HG03066 (cell line): ENCODE measurements around the gene TRERF1.
A peak's percentile ranks its signal among the peaks of the same experiment; 100 is the strongest.

Experiments
- ATAC-seq: cut with Tn5 transposase; IDR thresholded peaks from one replicate; pipeline ENCODE4 v1.9.1; 2021; ENCODE audit warnings: low read depth; ENCODE audit not compliant: unreplicated experiment

Gene TRERF1

GRCh38 chr6:42400061-42400760, 51.5 kb downstream of the TRERF1 start:
- no peak for ATAC-seq

GRCh38 chr6:42396720-42397119, 55.0 kb downstream of the TRERF1 start:
- no peak for ATAC-seq

GRCh38 chr6:42394881-42395620, 56.7 kb downstream of the TRERF1 start:
- ATAC-seq, result no peak

- no peak for ATAC-seq
Observed at GRCh38 chr6:42394151-42394550, 57.6 kb downstream of the TRERF1 start.

GRCh38 chr6:42393339-42393738, 58.4 kb downstream of the TRERF1 start:
- no peak for ATAC-seq

- no peak for ATAC-seq
Observed at GRCh38 chr6:42392833-42393232, 58.9 kb downstream of the TRERF1 start.

- ATAC-seq, result no peak
Observed at GRCh38 chr6:42391441-42391840, 60.3 kb downstream of the TRERF1 start.

- peak; percentile 50 for ATAC-seq
Observed at GRCh38 chr6:42390228-42390934, 61.3 kb downstream of the TRERF1 start.

- peak; percentile 6 for ATAC-seq
Observed at GRCh38 chr6:42389736-42390135, 62.0 kb downstream of the TRERF1 start.

- no peak for ATAC-seq
Observed at GRCh38 chr6:42388046-42388445, 63.7 kb downstream of the TRERF1 start.

- no peak for ATAC-seq
Observed at GRCh38 chr6:42387336-42387735, 64.4 kb downstream of the TRERF1 start.

- ATAC-seq, result no peak
Observed at GRCh38 chr6:42385339-42385738, 66.4 kb downstream of the TRERF1 start.

GRCh38 chr6:42383421-42384205, 68.1 kb downstream of the TRERF1 start:
- ATAC-seq, result no peak

- no peak for ATAC-seq
Observed at GRCh38 chr6:42381850-42382249, 69.9 kb downstream of the TRERF1 start.

- ATAC-seq, result no peak
Observed at GRCh38 chr6:42380228-42380979, 71.3 kb downstream of the TRERF1 start.

GRCh38 chr6:42378536-42378935, 73.2 kb downstream of the TRERF1 start:
- ATAC-seq, result no peak

GRCh38 chr6:42378125-42378524, 73.6 kb downstream of the TRERF1 start:
- ATAC-seq, result no peak

GRCh38 chr6:42375007-42375635, 76.6 kb downstream of the TRERF1 start:
- ATAC-seq, result no peak

GRCh38 chr6:42374018-42374669, 77.6 kb downstream of the TRERF1 start:
- ATAC-seq, result no peak
